Erythroblast (primary cell): Measurements from ENCODE around the gene CREB5.

ENCODE experiments used
- GATA1 ChIP-seq: IDR thresholded peaks from 2 replicates; pipeline ENCODE4 v1.6.1; 2011; ENCODE audit warnings: low read depth, mild to moderate bottlenecking, control low read depth, low read length, moderate library complexity
- POLR2A ChIP-seq: IDR thresholded peaks from 2 replicates; pipeline ENCODE4 v1.6.1; 2011; ENCODE audit warnings: mild to moderate bottlenecking, low read length

- no peak for TF ChIP-seq POLR2A
- no peak for TF ChIP-seq GATA1
Observed at GRCh38 chr7:28430616-28431015, 18.3 kb downstream of the CREB5 start.
